Peyer's patch (tissue), 4 donors: ENCODE data around the gene PRDM5.

Experiments
- CTCF ChIP-seq, 6 experiments: fragments of 450-650 bp in 4 of 6; fragments of 200-600 bp in 2 of 6; sonication (generic) in 1 of 6; IDR thresholded peaks; one replicate each; pipeline ENCODE4 v1.5.1; 2017 to 2019; ENCODE audit warnings: antibody characterized with exemption in 6 of 6, mild to moderate bottlenecking in 3 of 6, moderate library complexity in 1 of 6
- POLR2A ChIP-seq, 2 donors: fragments of 450-650 bp; IDR thresholded peaks; one replicate each; pipeline ENCODE4 v1.5.1; 2017; ENCODE audit warnings: antibody characterized with exemption in 2 of 2, mild to moderate bottlenecking in 2 of 2, moderate library complexity in 2 of 2

- TF ChIP-seq POLR2A (IDR thresholded peaks at IDR 0.05) (no peak), CTCF (IDR thresholded peaks at IDR 0.05) (no peak)
These were observed 69.2 kb downstream of the PRDM5 start for GRCh38 chr4:120853161-120853935.
